Kidney (tissue), 14 donors: ENCODE measurements around the gene GLT1D1. TPM values are rescaled to one million over a fixed set of nuclear protein-coding genes. Genes with fewer than 3 reads are reported as not detected.

Experiments used
- DNase-seq, 5 donors: peaks; one replicate each; pipeline ENCODE4 v3.0.0-alpha.2; 2013 to 2020
- FAIRE-seq: peaks from 2 replicates; lab custom pipeline; 2012; peaks lifted over from hg19 to GRCh38; lab: Jason Lieb, UNC
- H3K27ac ChIP-seq, 2 donors: one replicate each; pipeline ENCODE4 v1.7.0; 2013; ENCODE audit warnings: low read depth in 2 of 2, low read length in 2 of 2, inconsistent platforms in 1 of 2
- H3K27me3 ChIP-seq: one replicate; pipeline ENCODE4 v1.7.1; 2013; ENCODE audit warnings: low read length, inconsistent platforms; ENCODE audit not compliant: control insufficient read depth, insufficient read depth
- H3K36me3 ChIP-seq, 3 donors: one replicate each; pipeline versions ENCODE4 v1.7.0 to v1.7.1; 2013; ENCODE audit warnings: low read length in 3 of 3, control low read depth in 1 of 3, inconsistent platforms in 1 of 3; ENCODE audit not compliant: insufficient read depth in 3 of 3, control insufficient read depth in 2 of 3
- H3K4me1 ChIP-seq, 3 donors: one replicate each; pipeline versions ENCODE4 v1.7.0 to v1.7.1; 2013; ENCODE audit warnings: low read length in 3 of 3, inconsistent platforms in 1 of 3, low read depth in 1 of 3; ENCODE audit not compliant: control insufficient read depth in 2 of 3, insufficient read depth in 2 of 3
- H3K4me3 ChIP-seq, 3 donors: one replicate each; pipeline versions ENCODE4 v1.7.0 to v1.8.1; 2013; ENCODE audit warnings: low read length in 3 of 3, control low read depth in 1 of 3, inconsistent platforms in 1 of 3
- H3K9ac ChIP-seq, 3 donors: one replicate each; pipeline versions ENCODE4 v1.7.0 to v1.7.1; 2013; ENCODE audit warnings: low read length in 3 of 3, control low read depth in 1 of 3, inconsistent platforms in 1 of 3
- H3K9me3 ChIP-seq, 3 donors: one replicate each; pipeline versions ENCODE4 v1.7.0 to v1.7.1; 2013; ENCODE audit warnings: low read length in 3 of 3, control low read depth in 1 of 3, inconsistent platforms in 1 of 3; ENCODE audit not compliant: control insufficient read depth in 2 of 3, insufficient read depth in 1 of 3
- intact Hi-C: fragments of 100-400 bp; cut with DNase I; formaldehyde crosslinking; loops from one replicate; pipeline ENCODE4 v1.11.1; 2022
- polyA plus RNA-seq: library from polyadenylated mRNA; stranded (reverse); fragments of 350-450 nt; fragmentation: Illumina TruSeq; extraction: RNeasy Lipid Tissue Mini Kit (QIAGEN cat#74804); gene quantifications from one replicate; pipeline ENCODE4 v1.2.3, GENCODE V29; 2014; ENCODE audit warnings: low read depth, low replicate concordance; ENCODE audit not compliant: insufficient read depth
- total RNA-seq: library from RNA; stranded (reverse); fragmentation: NEBNext Ultra II Directional; extraction: Animal tissue kit (Norgen Biotek cat#: 25700); gene quantifications from one replicate; pipeline ENCODE4 v1.2.1, GENCODE V29; 2021
- TF ChIP-seq, protein P1 (sequence below): IDR thresholded peaks from 3 replicates; pipeline ENCODE4 v1.5.1; 2012; ENCODE audit warnings: mild to moderate bottlenecking, moderate library complexity, borderline replicate concordance; ENCODE audit not compliant: insufficient read depth; ENCODE audit errors: extremely low read depth
- donor health status: control.
- donor health status: control.
- donor health status: control.
- donor health status: control.
- donor health status: control.
- donor health status: DM: yes; HTN: yes; CAD: no.
- donor health status: Normal renal cell carcinoma (clear cell type).

Gene GLT1D1
- total and polyA plus RNA-seq, 2 donors from 2014 or later = 0.41 to 0.45 TPM

DNA sequence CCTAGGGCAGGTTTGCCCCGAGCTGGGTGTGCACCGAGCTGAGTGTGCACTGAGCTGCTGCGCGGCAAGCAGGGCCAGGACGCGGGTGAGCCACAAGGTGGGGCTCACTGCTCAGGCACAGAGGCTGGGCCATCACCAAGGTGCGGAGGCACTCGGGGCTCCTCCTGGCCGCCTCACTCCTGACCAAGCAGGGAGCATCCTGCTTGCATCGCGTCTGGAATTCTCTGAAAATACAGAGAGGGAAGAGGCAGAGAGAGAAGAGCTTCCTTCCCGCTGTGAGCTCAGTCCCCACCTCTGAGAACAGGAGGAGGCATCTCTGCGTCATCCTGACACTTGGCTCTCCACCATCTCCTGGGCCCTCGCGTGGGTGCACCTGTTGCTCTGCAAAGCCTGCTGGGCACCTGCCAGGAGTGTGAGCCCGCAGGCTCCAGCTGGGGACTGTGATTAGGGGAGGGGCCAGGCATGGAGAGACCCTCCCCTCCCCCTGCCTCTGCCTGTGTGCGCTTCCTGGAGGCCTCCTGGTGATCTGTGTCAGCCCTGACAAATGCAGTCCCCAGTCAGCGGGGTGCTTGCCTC, 116.3 kb downstream of the GLT1D1 start:
- TF ChIP-seq, protein P1, sequence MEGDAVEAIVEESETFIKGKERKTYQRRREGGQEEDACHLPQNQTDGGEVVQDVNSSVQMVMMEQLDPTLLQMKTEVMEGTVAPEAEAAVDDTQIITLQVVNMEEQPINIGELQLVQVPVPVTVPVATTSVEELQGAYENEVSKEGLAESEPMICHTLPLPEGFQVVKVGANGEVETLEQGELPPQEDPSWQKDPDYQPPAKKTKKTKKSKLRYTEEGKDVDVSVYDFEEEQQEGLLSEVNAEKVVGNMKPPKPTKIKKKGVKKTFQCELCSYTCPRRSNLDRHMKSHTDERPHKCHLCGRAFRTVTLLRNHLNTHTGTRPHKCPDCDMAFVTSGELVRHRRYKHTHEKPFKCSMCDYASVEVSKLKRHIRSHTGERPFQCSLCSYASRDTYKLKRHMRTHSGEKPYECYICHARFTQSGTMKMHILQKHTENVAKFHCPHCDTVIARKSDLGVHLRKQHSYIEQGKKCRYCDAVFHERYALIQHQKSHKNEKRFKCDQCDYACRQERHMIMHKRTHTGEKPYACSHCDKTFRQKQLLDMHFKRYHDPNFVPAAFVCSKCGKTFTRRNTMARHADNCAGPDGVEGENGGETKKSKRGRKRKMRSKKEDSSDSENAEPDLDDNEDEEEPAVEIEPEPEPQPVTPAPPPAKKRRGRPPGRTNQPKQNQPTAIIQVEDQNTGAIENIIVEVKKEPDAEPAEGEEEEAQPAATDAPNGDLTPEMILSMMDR = peak; percentile 31
- Histone ChIP-seq H3K9ac (no peak overlapping the region), H3K4me3 (no peak overlapping the region), H3K27me3 (no peaks in the 10 kb centered on the region), H3K27ac (no peak overlapping the region), H3K36me3 (no peaks in the 10 kb centered on the region), H3K9me3 (peaks cover 0 to 6% (median 0%) of the 10 kb centered on the region in 3 donors), H3K4me1 (no peaks in the 10 kb centered on the region)
- FAIRE-seq = no peak
- intact Hi-C loops = no loop called here
- DNase-seq = peak in 4 of 5 donors; percentile 75 to 82 (median 78)

- H3K4me1 ChIP-seq = no peaks in the 10 kb centered on the region
- H3K9ac ChIP-seq = no peak overlapping the region
- H3K4me3 ChIP-seq = no peak overlapping the region
- intact Hi-C loops = no loop called here
- no peak overlapping the region for H3K27ac ChIP-seq
- DNase-seq (no peak), FAIRE-seq (no peak)
- TF ChIP-seq, protein P1 = no peak
- no peaks in the 10 kb centered on the region for H3K27me3 ChIP-seq
- H3K9me3 ChIP-seq = peaks cover 0 to 3% (median 0%) of the 10 kb centered on the region in 3 donors
- H3K36me3 ChIP-seq = no peaks in the 10 kb centered on the region
Measured at GRCh38 chr12:128970110-128970509, 116.8 kb downstream of the GLT1D1 start.

- Histone ChIP-seq H3K27me3 (no peaks in the 10 kb centered on the region), H3K36me3 (no peaks in the 10 kb centered on the region), H3K27ac (no peak overlapping the region), H3K9me3 (no peaks in the 10 kb centered on the region), H3K9ac (no peak overlapping the region), H3K4me3 (no peak overlapping the region), H3K4me1 (no peaks in the 10 kb centered on the region)
- intact Hi-C loops = no loop called here
- DNase-seq (no peak), FAIRE-seq (no peak)
- TF ChIP-seq, protein P1 = no peak
Measured at GRCh38 chr12:128970941-128971340, 117.7 kb downstream of the GLT1D1 start.

DNA sequence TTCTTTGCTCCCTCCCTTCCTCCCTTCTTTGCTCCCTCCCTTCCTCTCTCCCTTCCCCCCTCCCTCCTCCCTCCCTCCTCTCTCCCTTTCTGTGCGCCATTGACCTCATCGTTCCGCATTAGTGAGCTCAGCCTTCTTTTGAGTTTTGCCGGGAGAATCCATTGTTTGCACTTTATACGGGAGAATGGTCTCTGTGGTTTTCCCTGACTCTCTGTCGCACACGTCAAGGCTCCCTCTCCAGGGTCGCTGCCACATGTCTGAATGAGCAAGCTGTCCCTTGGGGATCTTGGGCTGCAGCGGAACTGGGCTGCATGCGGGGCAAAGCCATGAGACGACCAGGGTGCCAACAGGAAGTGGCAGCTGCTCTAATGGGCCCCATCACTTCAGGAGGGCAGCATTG, 118.5 kb downstream of the GLT1D1 start:
- intact Hi-C loops = no loop called here
- Histone ChIP-seq H3K36me3 (no peaks in the 10 kb centered on the region), H3K4me3 (no peak overlapping the region), H3K9me3 (no peaks in the 10 kb centered on the region), H3K9ac (no peak overlapping the region), H3K27me3 (no peaks in the 10 kb centered on the region), H3K4me1 (no peaks in the 10 kb centered on the region), H3K27ac (no peak overlapping the region)
- TF ChIP-seq, protein P1 = no peak
- DNase-seq (peak in 4 of 5 donors; percentile 46 to 78 (median 62)), FAIRE-seq (no peak)
